ENCODE data around the gene ADD1. TPM values are rescaled to one million over a fixed set of nuclear protein-coding genes. Genes with fewer than 3 reads are reported as not detected.

Gene ADD1
- total and polyA plus RNA-seq, 4 donors, result 62.2 to 142 (median 83.4) TPM

DNA sequence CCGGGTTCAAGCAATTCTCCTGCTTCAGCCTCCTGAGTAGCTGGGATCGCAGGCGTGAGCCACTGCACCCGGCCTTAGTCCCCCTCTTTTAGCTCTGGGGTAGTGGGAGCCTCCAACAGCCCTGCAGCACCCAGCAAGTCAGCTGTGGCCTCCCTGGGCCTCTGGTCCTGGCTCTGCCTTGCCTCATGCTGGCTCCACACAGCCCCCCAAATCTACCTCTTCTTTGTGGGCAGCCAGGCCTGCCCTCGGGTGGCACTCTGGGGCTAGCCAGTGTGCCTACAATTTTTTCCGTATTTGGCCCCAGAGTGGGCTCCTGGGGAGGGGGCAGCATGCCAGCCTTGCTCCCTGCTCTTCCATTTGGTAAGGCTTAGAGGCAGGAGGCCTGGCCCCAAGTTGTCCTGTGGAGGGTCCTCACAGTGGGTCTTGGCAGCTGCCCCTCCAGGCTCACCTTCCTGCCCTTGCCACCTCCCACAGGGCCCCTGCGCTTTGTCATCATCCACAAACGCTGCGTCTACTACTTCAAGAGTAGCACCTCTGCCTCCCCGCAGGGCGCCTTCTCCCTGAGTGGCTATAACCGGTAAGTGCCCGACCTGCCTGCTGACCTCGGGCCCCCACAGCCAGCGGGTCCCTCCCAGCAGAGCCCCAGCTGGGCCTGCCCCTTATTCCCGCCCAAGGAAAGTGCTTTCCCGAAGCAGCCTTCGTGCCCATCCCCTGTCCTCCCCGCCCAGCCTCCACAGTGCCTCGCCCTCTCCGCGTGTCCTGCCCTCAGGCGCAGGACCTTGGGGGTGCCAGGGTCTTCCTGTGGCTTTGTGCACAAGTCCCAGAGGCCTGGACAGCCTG lies 21.0 kb upstream of the ADD1 start:
- no peak overlapping the region for H3K9ac ChIP-seq (ENCODE audit: low read depth in 1 of 2, low read length in 2 of 2)
- H3K27me3 ChIP-seq (ENCODE audit: control insufficient read depth in 4 of 4, insufficient read depth in 4 of 4, low read length in 3 of 4), result no peaks in the 10 kb centered on the region
- no peak for DNase-seq (ENCODE audit: low spot score)
- H3K9me3 ChIP-seq (ENCODE audit: control insufficient read depth in 4 of 4, low read length in 3 of 4), result no peaks in the 10 kb centered on the region
- 92% methylated on average over 23 of the region's 23 CpGs for WGBS
- peaks cover 3 to 17% (median 12%) of the 10 kb centered on the region in 4 donors for H3K4me1 ChIP-seq (ENCODE audit: control insufficient read depth in 4 of 4, insufficient read depth in 4 of 4, low read length in 3 of 4)
- H3K36me3 ChIP-seq (ENCODE audit: control insufficient read depth in 4 of 4, insufficient read depth in 3 of 4, low read depth in 1 of 4, low read length in 3 of 4), result peaks cover 12 to 55% (median 20%) of the 10 kb centered on the region in 4 donors
- no peak overlapping the region for H3K27ac ChIP-seq (ENCODE audit: low read depth in 1 of 2, low read length in 2 of 2)
- no peak overlapping the region for H3K4me3 ChIP-seq (ENCODE audit: low read depth in 1 of 3, low read length in 3 of 3)
- TF ChIP-seq, protein P1, sequence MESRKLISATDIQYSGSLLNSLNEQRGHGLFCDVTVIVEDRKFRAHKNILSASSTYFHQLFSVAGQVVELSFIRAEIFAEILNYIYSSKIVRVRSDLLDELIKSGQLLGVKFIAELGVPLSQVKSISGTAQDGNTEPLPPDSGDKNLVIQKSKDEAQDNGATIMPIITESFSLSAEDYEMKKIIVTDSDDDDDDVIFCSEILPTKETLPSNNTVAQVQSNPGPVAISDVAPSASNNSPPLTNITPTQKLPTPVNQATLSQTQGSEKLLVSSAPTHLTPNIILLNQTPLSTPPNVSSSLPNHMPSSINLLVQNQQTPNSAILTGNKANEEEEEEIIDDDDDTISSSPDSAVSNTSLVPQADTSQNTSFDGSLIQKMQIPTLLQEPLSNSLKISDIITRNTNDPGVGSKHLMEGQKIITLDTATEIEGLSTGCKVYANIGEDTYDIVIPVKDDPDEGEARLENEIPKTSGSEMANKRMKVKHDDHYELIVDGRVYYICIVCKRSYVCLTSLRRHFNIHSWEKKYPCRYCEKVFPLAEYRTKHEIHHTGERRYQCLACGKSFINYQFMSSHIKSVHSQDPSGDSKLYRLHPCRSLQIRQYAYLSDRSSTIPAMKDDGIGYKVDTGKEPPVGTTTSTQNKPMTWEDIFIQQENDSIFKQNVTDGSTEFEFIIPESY (IDR thresholded peaks at IDR 0.05), result no peak

DNA sequence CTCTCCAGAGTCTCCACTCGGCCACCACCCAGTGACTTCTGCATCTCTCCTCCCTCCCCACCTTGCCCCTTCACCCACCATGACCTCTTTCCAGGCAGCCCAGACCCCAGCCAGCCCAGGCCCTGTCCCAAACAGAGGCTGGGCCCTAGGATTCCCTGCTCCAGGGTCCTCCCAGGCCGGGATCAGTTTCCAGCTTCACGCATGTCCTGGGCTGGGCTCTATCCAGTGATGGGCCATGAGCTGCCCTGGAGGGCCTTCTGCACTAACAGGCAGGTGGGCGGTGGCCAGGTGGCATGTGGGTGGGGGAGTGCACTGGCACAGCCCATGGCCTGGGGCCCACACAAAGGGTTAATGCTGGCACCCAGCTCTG lies 20.4 kb upstream of the ADD1 start:
- Histone ChIP-seq H3K9ac (ENCODE audit: low read depth in 1 of 2, low read length in 2 of 2) (no peak overlapping the region), H3K4me1 (ENCODE audit: control insufficient read depth in 4 of 4, insufficient read depth in 4 of 4, low read length in 3 of 4) (peaks cover 3 to 17% (median 12%) of the 10 kb centered on the region in 4 donors), H3K9me3 (ENCODE audit: control insufficient read depth in 4 of 4, low read length in 3 of 4) (no peaks in the 10 kb centered on the region), H3K27ac (ENCODE audit: low read depth in 1 of 2, low read length in 2 of 2) (no peak overlapping the region), H3K36me3 (ENCODE audit: control insufficient read depth in 4 of 4, insufficient read depth in 3 of 4, low read depth in 1 of 4, low read length in 3 of 4) (peaks cover 14 to 61% (median 23%) of the 10 kb centered on the region in 4 donors), H3K4me3 (ENCODE audit: low read depth in 1 of 3, low read length in 3 of 3) (no peak overlapping the region), H3K27me3 (ENCODE audit: control insufficient read depth in 4 of 4, insufficient read depth in 4 of 4, low read length in 3 of 4) (no peaks in the 10 kb centered on the region)
- TF ChIP-seq EGR1 (IDR thresholded peaks at IDR 0.05; ENCODE audit: low read depth in 2 of 2) (no peak), RAD21 (IDR thresholded peaks at IDR 0.05) (no peak)
- DNase-seq (ENCODE audit: low spot score), result no peak
- 77% methylated on average over 4 of the region's 4 CpGs for WGBS

DNA sequence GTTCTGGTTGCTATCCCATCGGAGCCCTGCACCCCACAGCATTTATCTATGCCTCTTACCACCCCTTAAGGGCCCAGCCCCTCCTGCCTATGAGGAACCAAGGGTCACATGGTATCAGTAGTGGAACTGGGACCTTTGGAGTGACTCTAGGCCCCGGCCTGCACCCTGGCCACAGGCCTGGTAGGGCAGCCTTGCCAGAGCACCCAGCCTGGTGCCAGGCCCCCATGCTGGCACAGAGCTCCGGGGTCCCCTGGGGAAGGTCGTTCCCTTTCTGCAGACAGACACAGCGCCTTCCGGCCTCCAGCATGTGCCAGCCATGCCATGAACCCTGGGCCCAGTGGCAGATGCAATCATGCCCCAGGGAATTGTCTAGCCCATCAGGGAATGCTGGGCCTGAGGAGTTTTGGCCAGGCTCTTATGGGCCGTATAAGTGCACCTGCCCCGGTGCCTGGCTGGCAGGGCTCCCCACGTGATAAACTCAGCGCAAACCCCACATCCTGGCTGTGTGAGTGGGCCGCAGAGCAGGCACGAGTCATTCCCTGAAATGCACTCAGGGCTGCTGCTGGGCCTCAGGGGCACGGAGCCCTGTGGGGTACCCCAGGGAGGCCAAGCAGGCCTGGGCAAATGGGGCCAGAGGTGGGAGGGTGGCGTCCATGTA lies 19.8 kb upstream of the ADD1 start:
- Histone ChIP-seq H3K4me3 (ENCODE audit: low read depth in 1 of 3, low read length in 3 of 3) (no peak overlapping the region), H3K9me3 (ENCODE audit: control insufficient read depth in 4 of 4, low read length in 3 of 4) (no peaks in the 10 kb centered on the region), H3K36me3 (ENCODE audit: control insufficient read depth in 4 of 4, insufficient read depth in 3 of 4, low read depth in 1 of 4, low read length in 3 of 4) (peaks cover 16 to 66% (median 26%) of the 10 kb centered on the region in 4 donors), H3K27ac (ENCODE audit: low read depth in 1 of 2, low read length in 2 of 2) (peak overlapping the region in 1 of 2 donors; percentile 17), H3K4me1 (ENCODE audit: control insufficient read depth in 4 of 4, insufficient read depth in 4 of 4, low read length in 3 of 4) (peaks cover 1 to 17% (median 12%) of the 10 kb centered on the region in 4 donors), H3K27me3 (ENCODE audit: control insufficient read depth in 4 of 4, insufficient read depth in 4 of 4, low read length in 3 of 4) (no peaks in the 10 kb centered on the region), H3K9ac (ENCODE audit: low read depth in 1 of 2, low read length in 2 of 2) (no peak overlapping the region)
- TF ChIP-seq RXRA (IDR thresholded peaks at IDR 0.05) (peak in 1 of 2 donors; percentile 18), YY1 (IDR thresholded peaks at IDR 0.05) (no peak), HNF4A (conservative IDR thresholded peaks at IDR 0.05) (peak; percentile 70 to 75)
- DNase-seq (ENCODE audit: low spot score), result no peak
- 45% methylated on average over 14 of the region's 14 CpGs for WGBS

DNA sequence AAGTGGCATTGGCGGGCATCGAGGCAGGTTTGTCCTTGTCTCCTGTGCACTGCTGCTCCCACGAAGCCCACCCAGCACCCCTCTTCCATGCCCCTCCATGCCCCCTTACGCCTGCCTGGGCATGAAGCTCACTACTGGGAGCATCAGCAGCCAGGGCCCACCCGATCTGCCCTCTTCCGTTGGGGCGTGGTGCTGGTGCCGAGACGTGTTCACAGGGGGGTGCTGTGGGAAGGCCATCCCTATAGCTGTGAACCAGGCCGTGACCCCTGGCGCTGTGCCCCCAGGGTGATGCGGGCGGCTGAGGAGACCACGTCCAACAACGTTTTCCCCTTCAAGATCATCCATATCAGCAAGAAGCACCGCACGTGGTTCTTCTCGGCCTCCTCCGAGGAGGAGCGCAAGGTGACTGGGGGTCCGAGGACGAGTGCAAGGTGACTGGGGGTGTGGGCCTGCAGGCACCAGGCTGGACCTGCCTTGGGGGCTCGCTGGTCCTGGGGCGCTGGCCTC lies 19.3 kb upstream of the ADD1 start:
- Histone ChIP-seq H3K4me3 (ENCODE audit: low read depth in 1 of 3, low read length in 3 of 3) (no peak overlapping the region), H3K36me3 (ENCODE audit: control insufficient read depth in 4 of 4, insufficient read depth in 3 of 4, low read depth in 1 of 4, low read length in 3 of 4) (peaks cover 16 to 69% (median 30%) of the 10 kb centered on the region in 4 donors), H3K4me1 (ENCODE audit: control insufficient read depth in 4 of 4, insufficient read depth in 4 of 4, low read length in 3 of 4) (peaks cover 1 to 17% (median 12%) of the 10 kb centered on the region in 4 donors), H3K9me3 (ENCODE audit: control insufficient read depth in 4 of 4, low read length in 3 of 4) (no peaks in the 10 kb centered on the region), H3K27ac (ENCODE audit: low read depth in 1 of 2, low read length in 2 of 2) (peak overlapping the region in 1 of 2 donors; percentile 17), H3K27me3 (ENCODE audit: control insufficient read depth in 4 of 4, insufficient read depth in 4 of 4, low read length in 3 of 4) (no peaks in the 10 kb centered on the region), H3K9ac (ENCODE audit: low read depth in 1 of 2, low read length in 2 of 2) (no peak overlapping the region)
- DNase-seq (ENCODE audit: low spot score), result no peak
- WGBS, result 90% methylated on average over 24 of the region's 24 CpGs
- no peak for TF ChIP-seq JUND (IDR thresholded peaks at IDR 0.05)
- no peak for TF ChIP-seq HNF4A (conservative IDR thresholded peaks at IDR 0.05)
- TF ChIP-seq RAD21 (IDR thresholded peaks at IDR 0.05), result no peak
- TF ChIP-seq SP1 (IDR thresholded peaks at IDR 0.05), result no peak
